SK-N-SH (cell line): Measurements from ENCODE around the gene DAP. TPM values are rescaled to one million over a fixed set of nuclear protein-coding genes. Genes with fewer than 3 reads are reported as not detected.

Experiments used
- CTCF ChIA-PET: fragments of 300-600, 350-600 bp; formaldehyde crosslinking; extraction: SDS; loops from one replicate; lab custom pipeline; 2021; lab: Yijun Ruan, JAX
- POLR2A ChIA-PET: fragments of 350-600 bp; sonication (Branson Sonifier 250); formaldehyde crosslinking; extraction: SDS; loops from one replicate; lab custom pipeline; 2020; ENCODE audit warnings: antibody characterized with exemption, inconsistent platforms; lab: Yijun Ruan, JAX
- DNase-seq: peaks from one replicate; pipeline ENCODE4 v3.0.0; 2012
- H2AFZ ChIP-seq: fragments of 200-600 bp; sonication (generic); 2 replicates; pipeline ENCODE4 v1.8.1; 2016; ENCODE audit warnings: antibody characterized with exemption, mild to moderate bottlenecking, low read depth
- H3F3A ChIP-seq: fragments of 200-600 bp; sonication (generic); replicated peaks from 2 replicates; pipeline ENCODE3; 2016; ENCODE audit warnings: antibody characterized with exemption, mild to moderate bottlenecking; ENCODE audit not compliant: insufficient read depth
- H3K27ac ChIP-seq, 2 experiments: fragments of 200-500 bp in 1 of 2; fragments of 200-600 bp in 1 of 2; sonication (Bioruptor generic) in 1 of 2; sonication (generic), shearing (Covaris generic) in 1 of 2; 2 replicates each; pipeline versions ENCODE4 v1.5.1 to v1.6.1; 2014 to 2016; ENCODE audit warnings: low read depth in 2 of 2, inconsistent platforms in 1 of 2, low read length in 1 of 2, mild to moderate bottlenecking in 1 of 2, mixed read lengths in 1 of 2
- H3K27me3 ChIP-seq: fragments of 200-600 bp; sonication (generic), shearing (Covaris generic); 2 replicates; pipeline ENCODE4 v1.6.1; 2016; ENCODE audit warnings: mixed run types; ENCODE audit not compliant: insufficient read depth
- H3K36me3 ChIP-seq, 2 experiments: fragments of 200-500 bp in 1 of 2; fragments of 200-600 bp in 1 of 2; sonication (Bioruptor generic) in 1 of 2; sonication (generic) in 1 of 2; replicated peaks in 1 of 2; 2 replicates each; pipeline versions ENCODE3 to v1.5.1; 2014 to 2016; ENCODE audit warnings: low read length in 1 of 2, mild to moderate bottlenecking in 1 of 2; ENCODE audit not compliant: insufficient read depth in 2 of 2, control insufficient read depth in 1 of 2
- H3K4me1 ChIP-seq, 2 experiments: fragments of 200-500 bp in 1 of 2; fragments of 200-600 bp in 1 of 2; sonication (Bioruptor generic) in 1 of 2; sonication (generic), shearing (Covaris generic) in 1 of 2; 2 replicates each; pipeline versions ENCODE4 v1.5.1 to v1.6.1; 2014 to 2016; ENCODE audit warnings: low read depth in 1 of 2, low read length in 1 of 2, mixed run types in 1 of 2; ENCODE audit not compliant: insufficient read depth in 2 of 2, control insufficient read depth in 1 of 2
- H3K4me2 ChIP-seq: fragments of 200-600 bp; sonication (generic), shearing (Covaris generic); 2 replicates; pipeline ENCODE4 v1.6.1; 2017; ENCODE audit warnings: mixed run types
- H3K4me3 ChIP-seq, 2 experiments: fragments of 200-500 bp in 1 of 2; fragments of 200-600 bp in 1 of 2; sonication (Bioruptor generic) in 1 of 2; sonication (generic), shearing (Covaris generic) in 1 of 2; 2 replicates each; pipeline versions ENCODE4 v1.5.1 to v1.8.1; 2014 to 2016; ENCODE audit warnings: low read depth in 2 of 2, inconsistent platforms in 1 of 2, low read length in 1 of 2, mild to moderate bottlenecking in 1 of 2, mixed read lengths in 1 of 2, moderate library complexity in 1 of 2
- H3K79me2 ChIP-seq: fragments of 200-600 bp; sonication (generic); 2 replicates; pipeline ENCODE4 v1.8.1; 2017; ENCODE audit warnings: mild to moderate bottlenecking; ENCODE audit not compliant: insufficient read depth
- H3K9ac ChIP-seq: fragments of 200-600 bp; sonication (generic); 2 replicates; pipeline ENCODE4 v1.6.1; 2017; ENCODE audit warnings: mixed run types
- H3K9me2 ChIP-seq: fragments of 200-600 bp; sonication (generic); 2 replicates; pipeline ENCODE4 v1.6.1; 2017; ENCODE audit warnings: mixed run types
- H3K9me3 ChIP-seq: fragments of 200-600 bp; sonication (generic); 2 replicates; pipeline ENCODE4 v1.6.1; 2017; ENCODE audit warnings: mixed run types, mild to moderate bottlenecking, moderate library complexity
- H4K20me1 ChIP-seq: fragments of 200-600 bp; sonication (generic); 2 replicates; pipeline ENCODE4 v1.6.1; 2017; ENCODE audit warnings: mild to moderate bottlenecking, mixed run types; ENCODE audit not compliant: insufficient read depth
- EP300 ChIP-seq, 2 experiments: IDR thresholded peaks; 2 replicates each; pipeline versions ENCODE4 v1.4.0 to v1.6.1; 2012; ENCODE audit warnings: borderline replicate concordance in 1 of 2, low read depth in 1 of 2, low read length in 1 of 2
- EZH2phosphoT487 ChIP-seq: fragments of 200-600 bp; sonication (generic); IDR thresholded peaks from 2 replicates; pipeline ENCODE4 v1.6.1; 2017; ENCODE audit warnings: low read depth, mixed run types, mild to moderate bottlenecking, antibody characterized with exemption, moderate library complexity, borderline replicate concordance
- FOXJ3 ChIP-seq: sonication (generic); formaldehyde crosslinking; IDR thresholded peaks from 2 replicates; pipeline ENCODE4 v1.5.1; 2020; ENCODE audit warnings: mild to moderate bottlenecking, missing genetic modification reagents
- GATA2 ChIP-seq: sonication (generic); formaldehyde crosslinking; IDR thresholded peaks from 2 replicates; pipeline ENCODE4 v1.5.0; 2020; ENCODE audit warnings: mild to moderate bottlenecking, missing genetic modification reagents
- IRF3 ChIP-seq: fragments of 150-350 bp; IDR thresholded peaks from 2 replicates; pipeline ENCODE4 v1.6.1; 2016; ENCODE audit warnings: mild to moderate bottlenecking, low read depth, low read length
- MAX ChIP-seq: IDR thresholded peaks from 2 replicates; pipeline ENCODE4 v1.4.0; 2012; ENCODE audit warnings: low read depth
- MEF2A ChIP-seq: IDR thresholded peaks from 2 replicates; pipeline ENCODE4 v1.4.0; 2012; ENCODE audit warnings: low read depth, borderline replicate concordance
- MXI1 ChIP-seq: IDR thresholded peaks from 2 replicates; pipeline ENCODE4 v1.6.1; 2012; ENCODE audit warnings: mild to moderate bottlenecking, low read depth, low read length, improper control_type of control experiment
- NFIC ChIP-seq: IDR thresholded peaks from 2 replicates; pipeline ENCODE4 v1.4.0; 2012; ENCODE audit warnings: borderline replicate concordance
- POLR2AphosphoS5 ChIP-seq: IDR thresholded peaks from 2 replicates; pipeline ENCODE4 v1.6.1; 2012; ENCODE audit warnings: low read depth, low read length
- RFX5 ChIP-seq: IDR thresholded peaks from 2 replicates; pipeline ENCODE4 v1.6.1; 2012; ENCODE audit warnings: mild to moderate bottlenecking, improper control_type of control experiment, low read length
- ZBTB33 ChIP-seq: IDR thresholded peaks from 2 replicates; pipeline ENCODE4 v1.4.0; 2012; ENCODE audit warnings: low read depth, borderline replicate concordance
- WGBS: methylation state at CpG from one replicate; pipeline ENCODE4 v1.1.6; 2017; ENCODE audit warnings: low lambda C conversion rate; 5-methylcytosine and 5-hydroxymethylcytosine counted together
- polyA plus RNA-seq, 3 experiments: library from polyadenylated mRNA; depleted of rRNA; stranded (reverse); fragments of >200 nt; gene quantifications; 2 replicates each; pipeline ENCODE4 v1.2.3, GENCODE V29; 2012

The DAP gene
- polyA plus RNA-seq, 1 of the 3 experiments (the other 2 are of a cell fraction), result 78.2 TPM

- WGBS, result 52% methylated on average over 3 of the region's 3 CpGs
- Histone ChIP-seq H3K4me1 (no peaks in the 10 kb centered on the region), H3K4me3 (no peak overlapping the region), H3K27ac (no peak overlapping the region), H3K9me3 (no peaks in the 10 kb centered on the region), H3K27me3 (peaks cover 10% of the 10 kb centered on the region; the same call in 1 of the 2 replicates), H2AFZ (no peak overlapping the region), H3K36me3 (no peaks in the 10 kb centered on the region), H4K20me1 (no peaks in the 10 kb centered on the region), H3K4me2 (no peak overlapping the region)
- POLR2A ChIA-PET, result no interaction called here
- TF ChIP-seq ZBTB33 (no peak), MXI1 (no peak), MEF2A (no peak), IRF3 (no peak)
- TF ChIP-seq, all 33 proteins: peak for 0
- Histone ChIP-seq H3K9ac (no peak overlapping the region), H3F3A (no peaks in the 10 kb centered on the region), H3K9me2 (no peaks in the 10 kb centered on the region), H3K79me2 (no peaks in the 10 kb centered on the region)
- CTCF ChIA-PET, result interaction anchor here (1.3 kb wide), 1 partner anchor 59 kb away, joined by 4 read pairs; no protein-coding TSS in a partner anchor
- DNase-seq, result no peak
Observed at GRCh38 chr5:10797261-10797660, 36.2 kb upstream of the DAP start.

- no peaks in the 10 kb centered on the region for H3K4me1 ChIP-seq
- H3K27ac ChIP-seq, result no peak overlapping the region
- no peaks in the 10 kb centered on the region for H3K9me3 ChIP-seq
- TF ChIP-seq EZH2phosphoT487 (no peak), GATA2 (CRISPR knock-in tag) (no peak), MAX (no peak), RFX5 (no peak), FOXJ3 (CRISPR knock-in tag) (no peak), IRF3 (no peak), NFIC (no peak), POLR2AphosphoS5 (no peak), EP300 (IDR thresholded peaks at IDR 0.05; ENCODE audit: borderline replicate concordance in 1 of 2, low read depth in 1 of 2, low read length in 1 of 2) (no peak)
- H2AFZ ChIP-seq, result no peak overlapping the region
- no peak overlapping the region for H3K4me3 ChIP-seq
- CTCF ChIA-PET, result interaction anchor here (0.6 kb wide), 2 partner anchors 13 to 92 kb away, joined by 3 to 4 read pairs; no protein-coding TSS in a partner anchor
- no peaks in the 10 kb centered on the region for H3K79me2 ChIP-seq
- H3K27me3 ChIP-seq, result no peaks in the 10 kb centered on the region
- POLR2A ChIA-PET, result no interaction called here
- H3K9ac ChIP-seq, result no peak overlapping the region
- no peak for DNase-seq
- no peak overlapping the region for H3K4me2 ChIP-seq
- H4K20me1 ChIP-seq, result no peaks in the 10 kb centered on the region
- peaks cover 1% of the 10 kb centered on the region for H3F3A ChIP-seq
- no peaks in the 10 kb centered on the region for H3K9me2 ChIP-seq
- no peaks in the 10 kb centered on the region for H3K36me3 ChIP-seq
- WGBS, result 35% methylated on average over 6 of the region's 6 CpGs
Observed at GRCh38 chr5:10793785-10794184, 32.8 kb upstream of the DAP start.
